GM18907 (cell line): ENCODE measurements around the gene ACVR2B.

Experiments
- ATAC-seq: cut with Tn5 transposase; IDR thresholded peaks from one replicate; pipeline ENCODE4 v1.9.1; 2021; ENCODE audit warnings: mild to moderate bottlenecking, moderate library complexity; ENCODE audit not compliant: unreplicated experiment

The ACVR2B gene

GRCh38 chr3:38524141-38524739 lies 70.5 kb downstream of the ACVR2B start:
- no peak for ATAC-seq

DNA sequence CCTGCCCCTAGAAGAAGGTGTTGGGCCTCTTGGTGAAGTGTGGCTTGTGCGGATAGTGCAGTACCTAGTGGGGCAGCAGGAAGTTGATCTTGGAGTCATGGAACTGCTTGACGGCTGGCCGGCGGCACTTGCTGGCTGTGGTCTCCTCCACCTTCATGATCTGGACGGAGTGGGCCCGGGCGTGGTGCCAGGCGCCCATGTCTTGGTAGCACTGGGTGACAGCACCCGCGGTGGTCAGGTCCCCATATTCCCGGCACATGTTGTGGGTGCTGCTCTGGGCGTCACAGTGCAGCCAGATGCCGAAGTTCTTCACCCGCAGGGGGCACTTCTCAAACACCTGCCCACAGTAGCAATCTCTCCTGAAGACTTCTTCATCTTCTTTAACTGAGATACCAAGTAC lies 73.1 kb downstream of the ACVR2B start:
- no peak for ATAC-seq

GRCh38 chr3:38528457-38528856 lies 74.8 kb downstream of the ACVR2B start:
- no peak for ATAC-seq

DNA sequence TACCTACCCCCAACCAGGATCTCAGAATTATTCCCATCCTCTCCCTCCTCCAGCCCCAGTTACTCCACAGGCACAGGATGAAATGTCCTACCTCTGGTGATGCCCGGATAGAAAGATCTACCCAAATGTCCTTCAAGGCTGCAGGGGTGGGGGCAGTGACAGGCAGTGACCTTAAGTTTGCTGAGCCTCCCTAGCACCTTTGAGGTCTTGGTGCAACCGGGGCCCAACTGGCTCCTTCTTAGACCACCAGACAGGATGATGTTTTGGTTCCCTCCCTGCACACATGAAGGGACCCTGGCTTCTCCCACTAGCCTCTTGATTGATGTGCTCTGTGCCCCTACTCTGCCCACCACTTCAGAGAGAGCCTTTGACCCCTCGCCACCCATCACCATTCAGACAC lies 78.8 kb downstream of the ACVR2B start:
- no peak for ATAC-seq

- ATAC-seq: no peak
Observed at GRCh38 chr3:38533285-38533976, 79.7 kb downstream of the ACVR2B start.

DNA sequence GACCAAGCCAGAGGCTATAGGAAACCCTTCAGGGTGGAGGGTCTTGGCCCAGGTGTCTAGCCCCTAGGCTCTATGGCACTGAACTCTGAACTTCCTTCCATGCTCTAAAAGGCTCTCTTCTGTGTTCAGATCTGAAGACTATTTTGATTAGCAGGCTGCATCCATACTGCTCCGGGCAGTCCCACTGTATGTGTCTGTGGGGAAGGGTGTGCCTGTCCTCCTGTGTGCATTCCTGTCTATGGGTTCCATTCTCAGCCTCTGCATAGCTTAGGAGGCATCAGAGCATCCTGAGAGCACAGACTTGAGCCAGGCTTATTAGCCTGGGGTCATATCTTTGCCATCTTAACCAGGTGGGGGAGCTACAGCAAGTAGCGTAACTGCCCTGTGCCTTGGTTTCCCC lies 80.5 kb downstream of the ACVR2B start:
- ATAC-seq: no peak

GRCh38 chr3:38534604-38535003 lies 80.9 kb downstream of the ACVR2B start:
- ATAC-seq: no peak

- ATAC-seq: no peak
Observed at GRCh38 chr3:38536671-38537070, 83.0 kb downstream of the ACVR2B start.

GRCh38 chr3:38538773-38539353 lies 85.2 kb downstream of the ACVR2B start:
- no peak for ATAC-seq

- no peak for ATAC-seq
Observed at GRCh38 chr3:38541806-38542205, 88.1 kb downstream of the ACVR2B start.
